K562 (cell line): ENCODE results near the gene KANK2. TPM values are rescaled to one million over a fixed set of nuclear protein-coding genes. Genes with fewer than 3 reads are reported as not detected.

Experiments
- AFF4 ChIP-seq: sonication (generic); formaldehyde crosslinking; IDR thresholded peaks from 2 replicates; pipeline ENCODE4 v1.8.0; 2023; ENCODE audit warnings: mild to moderate bottlenecking, missing genetic modification reagents
- BACH1 ChIP-seq: fragments of 200-800 bp; sonication (Bioruptor generic); IDR thresholded peaks from 2 replicates; pipeline ENCODE4 v1.6.1; 2016; ENCODE audit warnings: missing genetic modification characterization, missing compliant biosample characterization
- BRF2 ChIP-seq: IDR thresholded peaks from 3 replicates; pipeline ENCODE4 v1.6.1; 2011; ENCODE audit warnings: borderline replicate concordance, mild to moderate bottlenecking; ENCODE audit not compliant: insufficient read length, insufficient read depth
- CBX1 ChIP-seq: sonication (generic); IDR thresholded peaks from 2 replicates; pipeline ENCODE4 v1.6.1; 2016; ENCODE audit warnings: antibody characterized with exemption, low read depth, mild to moderate bottlenecking
- CBX2 ChIP-seq: fragments of 200-600 bp; sonication (generic); IDR thresholded peaks from one replicate; pipeline ENCODE4 v1.6.1; 2012; ENCODE audit warnings: mild to moderate bottlenecking, low read length, inconsistent platforms; ENCODE audit not compliant: insufficient read depth, poor library complexity, severe bottlenecking
- CCAR2 ChIP-seq: fragments of 200-400 bp; formaldehyde crosslinking; IDR thresholded peaks from 2 replicates; pipeline ENCODE4 v1.6.1; 2017; ENCODE audit warnings: mild to moderate bottlenecking, low read depth, low read length
- ELF2 ChIP-seq: fragments of 250-450 bp; sonication (Bioruptor Pico); IDR thresholded peaks from 2 replicates; pipeline ENCODE4 v1.5.0; 2021; ENCODE audit warnings: mild to moderate bottlenecking
- L3MBTL2 ChIP-seq: fragments of 450-650 bp; IDR thresholded peaks from 2 replicates; pipeline ENCODE4 v1.6.1; 2016; ENCODE audit warnings: mild to moderate bottlenecking, moderate library complexity
- NBN ChIP-seq: fragments of 450-650 bp; IDR thresholded peaks from 2 replicates; pipeline ENCODE4 v1.6.1; 2016; ENCODE audit warnings: low read depth, mild to moderate bottlenecking
- PHF21A ChIP-seq: fragments of 450-650 bp; IDR thresholded peaks from 2 replicates; pipeline ENCODE4 v1.6.1; 2017; ENCODE audit warnings: low read depth, borderline replicate concordance
- PRDM10 ChIP-seq: fragments of 450-650 bp; IDR thresholded peaks from 2 replicates; pipeline ENCODE4 v1.6.1; 2018; ENCODE audit not compliant: partially characterized antibody
- RBFOX2 ChIP-seq: fragments of 200-400 bp; formaldehyde crosslinking; IDR thresholded peaks from 2 replicates; pipeline ENCODE4 v1.6.1; 2017; ENCODE audit warnings: low read depth, mild to moderate bottlenecking, low read length, moderate library complexity
- RBM39 ChIP-seq: fragments of 200-400 bp; formaldehyde crosslinking; optimal IDR thresholded peaks from 2 replicates; pipeline ENCODE3; 2018; ENCODE audit warnings: low read depth, low read length
- SP1 ChIP-seq: sonication (generic); formaldehyde crosslinking; IDR thresholded peaks from 2 replicates; pipeline ENCODE4 v1.8.1; 2022; ENCODE audit warnings: mild to moderate bottlenecking, missing genetic modification reagents
- SUPT5H ChIP-seq: fragments of 450-650 bp; IDR thresholded peaks from 2 replicates; pipeline ENCODE4 v1.6.1; 2016
- VEZF1 ChIP-seq: fragments of 200-800 bp; sonication (Bioruptor generic); IDR thresholded peaks from 2 replicates; pipeline ENCODE4 v1.6.1; 2017; ENCODE audit warnings: missing genetic modification characterization, missing compliant biosample characterization
- ZNF311 ChIP-seq: fragments of 250-450 bp; sonication (Bioruptor Pico); IDR thresholded peaks from 2 replicates; pipeline ENCODE4 v1.4.0; 2020; ENCODE audit warnings: mild to moderate bottlenecking, moderate library complexity
- ZNF444 ChIP-seq: fragments of 250-450 bp; sonication (Bioruptor Pico); IDR thresholded peaks from 2 replicates; pipeline ENCODE4 v1.4.0; 2020; ENCODE audit warnings: mild to moderate bottlenecking, moderate library complexity
- ZNF583 ChIP-seq: fragments of 250-450 bp; sonication (Bioruptor Pico); IDR thresholded peaks from 2 replicates; pipeline ENCODE4 v1.4.0; 2020
- polyA plus RNA-seq, 8 experiments: library from polyadenylated mRNA; depleted of rRNA in 4 of 8; stranded (reverse) in 5 of 8; unstranded in 3 of 8; fragments of >200 nt; fragmentation: Nextera tagmentation in 2 of 8; fragmentation: Illumina TruSeq in 1 of 8; extraction: Ambion mirVana in 2 of 8; extraction: Trizol in 1 of 8; gene quantifications; 2 replicates each; pipeline versions ENCODE4 v1.2.1 to v1.2.3, GENCODE V29; 2011 to 2014; ENCODE audit warnings: inconsistent platforms in 1 of 8, missing spikeins in 1 of 8
- total RNA-seq, 7 experiments: library from RNA; depleted of rRNA in 6 of 7; stranded (reverse); fragments of >200 nt in 6 of 7; fragmentation: Illumina TruSeq in 2 of 7; extraction: Trizol in 2 of 7; gene quantifications; 2 replicates each; pipeline versions ENCODE4 v1.2.1 to v1.2.3, GENCODE V29; 2011 to 2021; ENCODE audit warnings: low replicate concordance in 1 of 7

KANK2 gene
- total and polyA plus RNA-seq, 9 of the 15 experiments (the other 6 are each of a cell fraction or from before 2014, with no cell fraction given) = 4.4 to 47.8 (median 21.3) TPM

GRCh38 chr19:11130824-11131455, 66.4 kb downstream of the KANK2 start (continued):
- TF ChIP-seq ZNF444 (no peak), ELF2 (CRISPR knock-in tag) (no peak), SP1 (CRISPR knock-in tag) (peak; percentile 34; the same call in 1 of the 2 replicates), CCAR2 (no peak), CBX1 (0 out of 2 replicates have a peak, but pooled peaks have one; percentile 26), RBM39 (no peak), ZNF311 (CRISPR knock-in tag) (no peak), BRF2 (no peak), CBX2 (no peak), NBN (no peak), PHF21A (no peak), PRDM10 (no peak), BACH1 (tag) (no peak), L3MBTL2 (peak; percentile 57; the same call in 1 of the 2 replicates), AFF4 (CRISPR knock-in tag) (no peak), VEZF1 (CRISPR knock-in tag) (no peak), ZNF583 (CRISPR knock-in tag) (no peak), SUPT5H (peak; percentile 50), RBFOX2 (peak; percentile 37)
